NCI-H1930 (cell line): ENCODE results near the gene SIRT2.
A peak's percentile ranks its signal among the peaks of the same experiment; 100 is the strongest.
"Not testable (repeated sequence)": the region's sequence is repeated elsewhere in the genome, so short reads cannot be mapped to it uniquely, and the experiment has no call there.

Source experiments
- DNase-seq, 2 experiments: peaks; one replicate each; lab custom pipeline; 2025; lab: John Stamatoyannopoulos, UW

Gene SIRT2

DNA sequence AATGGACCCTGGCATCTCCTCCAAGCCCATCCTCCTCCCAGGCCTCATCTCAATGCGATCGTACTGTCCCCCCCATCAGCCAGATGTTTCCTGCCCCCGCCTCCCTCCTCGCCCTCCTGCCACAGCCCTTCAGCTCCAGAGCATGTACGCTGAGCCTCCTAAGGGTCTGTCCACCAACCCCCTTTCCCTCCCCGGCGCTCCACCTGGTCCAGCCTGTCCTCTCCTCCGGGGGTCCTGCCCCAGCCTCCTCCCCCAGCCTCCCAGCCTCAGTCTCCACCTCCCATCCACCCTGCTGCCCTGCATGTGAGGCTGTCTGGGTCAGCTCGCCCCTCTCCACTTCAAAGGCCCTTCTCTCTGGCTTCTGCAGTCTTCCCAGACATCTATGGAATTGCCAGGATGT is 4.5 kb downstream of the SIRT2 start:
- DNase-seq: no peak

DNA sequence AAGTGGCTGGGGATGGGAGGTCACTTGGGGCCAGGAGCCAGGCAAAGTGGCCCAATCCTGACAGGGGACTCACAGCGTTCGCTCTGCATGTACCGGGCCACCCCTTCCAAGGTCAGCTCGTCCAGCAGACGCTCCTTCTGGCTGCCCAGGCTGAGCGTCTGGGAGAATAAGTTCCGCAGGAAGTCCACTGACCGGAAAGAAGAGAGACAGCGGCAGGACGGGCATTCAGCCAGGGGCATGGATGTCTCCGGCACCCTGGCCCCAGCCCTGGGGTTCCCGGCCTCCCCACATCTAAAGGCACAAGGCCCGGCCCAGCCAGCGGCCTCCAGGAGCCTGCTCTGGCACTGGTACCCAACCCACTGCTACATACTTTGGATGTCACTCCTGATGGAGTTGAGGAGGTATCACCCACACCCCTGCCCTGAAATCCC is 6.1 kb downstream of the SIRT2 start:
- DNase-seq: no peak

DNA sequence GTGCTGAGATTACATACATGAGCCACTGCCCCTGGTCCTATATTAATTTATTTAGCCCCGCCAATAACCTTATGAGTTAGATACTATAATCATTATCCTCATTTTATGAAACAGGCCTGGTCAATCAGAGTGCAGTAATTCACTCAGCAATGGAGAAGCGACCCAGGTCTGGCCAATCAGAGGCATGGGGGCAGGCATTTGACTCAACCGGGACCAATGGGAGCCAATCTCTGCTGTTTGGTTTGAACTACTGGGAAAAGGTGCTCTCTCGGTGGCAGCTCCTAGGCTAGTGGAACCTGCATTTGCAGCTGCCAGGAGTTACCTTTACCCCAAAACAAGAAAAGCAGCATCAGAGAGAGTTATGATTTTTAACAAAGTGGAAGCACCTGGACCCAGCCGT is 6.6 kb downstream of the SIRT2 start:
- DNase-seq: no peak

DNA sequence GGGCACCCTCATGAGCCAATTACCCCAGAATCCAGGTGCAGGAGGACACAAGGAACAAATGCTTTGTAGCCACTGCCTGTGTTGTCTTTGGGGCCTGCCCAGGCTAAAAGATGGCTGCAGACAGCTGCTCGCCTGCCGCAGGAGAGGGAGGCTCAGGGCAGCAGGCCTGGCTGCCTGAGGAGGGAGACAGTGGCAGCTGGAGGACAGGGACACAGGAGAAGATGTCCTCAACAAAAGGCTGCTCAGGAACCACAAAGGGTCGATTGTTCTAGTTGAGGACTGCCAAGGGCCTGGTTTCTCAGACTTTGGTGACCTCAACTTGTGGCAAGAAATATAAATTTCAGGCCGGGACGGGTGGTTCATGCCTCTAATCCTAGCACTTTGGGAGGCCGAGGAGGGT is 7.6 kb downstream of the SIRT2 start:
- DNase-seq: no peak

DNA sequence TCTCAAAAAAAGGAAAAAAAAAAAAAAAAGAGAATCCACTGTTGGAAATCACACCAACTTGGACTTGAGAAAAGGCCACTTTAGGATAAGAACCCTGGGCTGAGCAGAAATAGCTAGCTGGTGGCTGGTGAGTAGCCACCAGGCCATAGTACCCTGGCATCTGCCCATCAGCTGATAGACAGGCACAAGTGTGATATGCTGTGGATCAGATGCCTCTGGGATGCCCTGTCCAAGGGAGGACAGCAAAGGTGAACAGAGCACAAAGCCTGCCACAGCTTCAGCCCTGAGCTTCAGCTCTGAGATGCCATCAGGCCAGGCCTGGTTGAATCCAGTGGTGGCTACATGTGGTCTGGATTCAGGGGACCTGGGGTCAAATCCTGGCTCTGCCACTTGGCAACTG is 8.7 kb downstream of the SIRT2 start:
- DNase-seq: no peak

DNA sequence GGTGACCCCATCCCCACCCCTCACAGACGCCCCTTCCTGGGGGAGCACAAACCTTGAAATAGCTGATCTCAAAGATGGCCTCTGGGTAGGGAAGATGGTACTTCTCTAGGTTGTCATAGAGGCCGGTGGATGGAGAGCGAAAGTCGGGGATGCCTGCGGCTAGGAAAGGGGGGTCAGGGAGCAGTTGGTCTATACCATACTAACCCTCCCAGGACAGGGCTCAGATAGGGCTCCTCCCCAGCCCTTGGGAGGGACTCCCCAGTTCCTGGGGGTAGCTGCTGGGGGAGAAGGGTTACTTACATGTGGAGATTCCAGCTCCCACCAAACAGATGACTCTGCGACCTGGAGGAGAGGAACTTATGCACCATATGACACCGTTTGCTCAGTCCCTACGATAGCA is 9.6 kb downstream of the SIRT2 start:
- DNase-seq: no peak

DNA sequence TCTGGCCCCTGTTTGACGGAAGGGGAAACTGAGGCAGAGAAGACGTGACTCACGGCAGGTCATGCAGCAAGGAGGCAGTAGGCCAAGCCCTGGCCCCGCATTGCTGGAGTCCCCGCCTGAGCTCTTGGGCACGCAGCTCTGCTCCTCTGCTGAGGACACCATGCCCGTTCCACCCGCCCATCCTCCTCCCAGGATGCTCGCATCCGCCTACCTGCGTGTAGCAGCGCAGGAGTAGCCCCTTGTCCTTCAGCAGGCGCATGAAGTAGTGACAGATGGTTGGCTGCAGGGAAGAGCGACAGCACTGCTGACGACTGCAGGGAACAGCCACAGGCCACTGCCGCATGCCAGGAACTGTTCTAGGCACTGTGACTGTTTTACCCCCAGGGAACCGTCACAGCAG is 10.5 kb downstream of the SIRT2 start:
- DNase-seq: no peak

DNA sequence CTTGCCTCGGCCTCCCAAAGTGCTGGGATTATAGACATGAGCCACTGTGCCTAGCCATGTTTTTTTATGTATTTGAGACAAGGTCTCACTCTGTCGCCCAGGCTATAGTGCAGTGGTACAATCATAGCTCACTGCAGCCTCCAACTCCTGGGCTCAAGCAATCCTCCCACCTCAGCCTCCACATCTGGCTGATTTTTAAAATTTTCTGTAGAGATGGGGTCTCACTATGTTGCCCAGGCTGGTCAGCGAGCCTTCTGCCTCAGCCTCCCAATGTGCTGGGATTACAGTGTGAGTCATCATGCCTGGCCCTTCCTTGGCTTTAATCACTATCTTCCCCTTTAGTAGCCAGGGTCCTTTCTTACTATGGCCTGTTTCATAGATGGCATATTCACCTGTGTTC is 14.7 kb downstream of the SIRT2 start:
- not testable (repeated sequence) for DNase-seq

DNA sequence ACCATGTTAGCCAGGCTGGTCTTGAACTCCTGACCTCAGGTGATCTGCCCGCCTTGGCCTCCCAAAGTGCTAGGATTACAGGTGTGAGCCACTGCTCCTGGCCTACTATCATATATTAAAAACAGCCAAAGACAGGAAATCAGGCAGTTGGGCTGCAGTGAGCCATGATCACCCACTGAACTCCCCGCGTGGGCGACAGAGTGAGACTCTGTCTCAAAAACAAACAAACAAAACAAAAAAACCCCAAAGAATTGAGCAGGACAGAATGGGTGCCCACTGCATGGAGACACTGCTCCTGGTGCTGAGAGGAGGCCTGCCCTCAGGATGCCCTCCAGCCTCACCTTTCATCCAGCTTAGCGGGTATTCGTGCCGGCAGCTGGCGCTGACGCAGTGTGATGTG is 16.1 kb downstream of the SIRT2 start:
- DNase-seq: no peak

DNA sequence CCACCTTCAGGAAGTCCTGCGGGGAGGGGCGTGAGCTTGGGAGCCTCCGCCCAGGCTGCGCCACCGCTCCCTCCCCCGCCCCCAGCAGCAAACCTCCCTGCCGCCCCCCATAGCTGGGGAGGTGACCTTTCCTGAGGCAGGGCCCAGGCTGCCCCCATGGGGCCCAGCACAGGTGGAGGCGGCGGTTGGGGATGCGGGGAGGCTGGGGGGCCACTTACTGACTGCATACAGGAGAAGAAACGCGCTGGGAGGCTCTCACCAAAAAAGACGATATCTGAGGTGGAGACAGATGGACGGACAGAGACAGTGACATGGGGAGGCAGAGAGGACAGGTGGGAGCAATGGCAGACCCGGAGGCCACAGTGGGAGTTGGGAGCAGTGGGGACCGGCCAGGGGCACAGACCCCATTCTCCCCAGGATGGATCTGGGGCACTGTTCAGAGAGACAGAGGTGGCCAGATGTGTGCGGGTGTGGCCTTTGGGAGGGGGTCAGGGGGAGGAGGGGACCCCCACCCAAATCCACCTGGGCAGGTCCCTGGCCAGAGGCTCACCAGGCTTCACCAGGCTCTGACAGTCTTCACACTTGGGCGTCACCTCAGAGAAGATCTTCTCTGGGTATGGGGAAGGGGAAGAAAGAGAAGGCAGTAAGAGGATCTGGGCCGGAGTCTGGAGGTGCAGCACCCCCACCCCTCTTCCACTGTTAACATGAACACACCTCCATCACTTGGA is 18.4 kb downstream of the SIRT2 start:
- no peak for DNase-seq

DNA sequence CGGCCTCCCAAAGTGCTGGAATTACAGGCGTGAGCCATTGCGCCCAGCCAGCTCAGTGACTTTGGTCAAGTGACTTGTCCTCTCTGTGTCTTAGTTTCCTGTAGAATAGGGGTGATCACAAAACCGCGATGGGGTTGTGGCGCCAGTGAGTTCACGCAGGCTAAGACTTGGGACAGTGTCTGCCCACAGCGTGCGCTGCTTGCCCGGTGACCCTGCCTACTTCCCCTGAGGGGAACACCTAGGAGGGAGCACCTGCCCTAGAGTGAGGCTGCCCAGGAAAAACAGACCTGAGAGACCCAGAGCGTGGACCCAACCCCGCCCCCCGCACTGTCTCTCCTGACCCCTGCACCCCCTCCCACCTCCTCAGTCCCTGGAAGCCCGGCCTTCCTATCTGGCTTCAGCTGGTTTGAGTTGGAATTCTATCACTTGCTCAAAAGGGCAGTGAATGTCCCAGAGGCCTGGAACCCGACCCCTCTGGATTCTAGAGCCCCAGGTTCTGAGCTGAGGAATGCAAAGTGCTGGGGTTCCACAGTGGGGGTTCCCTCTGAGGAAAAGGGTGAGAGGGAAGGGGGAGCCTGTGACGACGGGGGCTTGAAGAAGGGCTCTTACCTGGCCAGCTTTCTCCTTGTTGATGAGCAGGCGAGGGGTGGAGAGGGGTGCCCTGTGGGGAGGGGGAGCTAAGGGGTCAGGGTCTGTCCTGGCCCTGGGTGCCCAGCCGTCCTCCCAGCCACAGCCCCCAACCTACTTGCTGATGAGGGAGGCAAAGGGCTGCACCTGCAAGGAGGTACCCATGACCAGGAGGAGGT is 19.1 kb downstream of the SIRT2 start:
- no peak for DNase-seq

DNA sequence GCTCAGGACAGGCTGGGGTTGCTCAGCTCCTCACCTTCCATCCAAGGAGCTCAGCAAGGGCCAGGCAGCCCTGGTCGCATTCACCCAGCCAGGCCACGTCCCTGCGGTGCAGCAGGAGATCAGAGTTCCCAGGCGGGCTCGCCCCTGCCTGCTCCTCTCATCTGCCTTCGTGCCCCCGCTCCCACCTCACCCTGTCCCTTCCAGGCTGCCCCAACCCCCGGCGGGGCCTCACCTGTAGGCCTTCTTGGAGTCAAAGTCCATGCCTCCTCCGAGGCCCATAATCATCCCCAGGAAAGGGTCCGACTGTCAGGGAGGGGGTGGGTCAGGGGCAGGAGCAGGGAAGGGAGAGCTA is 20.0 kb downstream of the SIRT2 start:
- no peak for DNase-seq

DNA sequence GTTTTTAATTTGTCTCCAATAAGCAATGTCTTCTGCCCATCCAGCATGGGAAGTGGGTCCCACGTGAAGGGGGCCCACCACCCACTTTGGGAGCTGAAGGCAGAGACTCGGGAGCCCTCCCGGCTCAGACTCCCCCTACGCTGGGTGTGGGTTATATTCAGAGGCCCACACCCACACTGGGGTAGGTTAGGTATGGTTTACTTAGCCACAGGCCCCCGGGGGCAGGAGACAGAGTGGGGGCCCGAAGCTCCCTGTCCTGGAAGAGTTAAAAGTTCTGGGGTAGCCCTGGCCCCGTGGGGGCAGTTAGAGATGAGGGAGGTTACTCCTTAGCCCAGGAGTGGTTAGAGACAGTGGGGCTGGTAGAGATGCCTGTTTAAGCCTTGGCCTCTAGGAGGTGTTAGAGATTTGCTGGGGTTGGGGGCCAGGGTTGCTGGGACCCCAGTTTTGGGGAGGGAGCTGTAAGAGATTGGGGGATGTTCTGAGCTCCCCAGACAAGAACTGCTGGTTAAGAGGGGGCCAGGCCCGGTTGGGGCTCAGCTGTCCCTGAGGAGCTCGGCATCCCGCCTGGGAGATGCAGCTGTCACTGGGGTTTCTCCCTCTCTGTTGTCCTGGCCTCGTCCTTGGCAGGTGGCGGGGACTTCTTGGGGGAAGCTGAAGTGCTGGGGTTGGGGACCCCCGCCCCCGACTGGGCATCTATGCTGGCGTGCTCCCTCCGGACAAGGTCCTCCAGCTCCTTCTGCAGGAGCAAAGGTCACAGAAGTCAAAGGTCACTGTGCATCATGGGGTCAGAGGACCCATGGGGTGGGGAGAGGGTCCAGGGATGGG is 20.6 kb downstream of the SIRT2 start:
- DNase-seq: no peak

DNA sequence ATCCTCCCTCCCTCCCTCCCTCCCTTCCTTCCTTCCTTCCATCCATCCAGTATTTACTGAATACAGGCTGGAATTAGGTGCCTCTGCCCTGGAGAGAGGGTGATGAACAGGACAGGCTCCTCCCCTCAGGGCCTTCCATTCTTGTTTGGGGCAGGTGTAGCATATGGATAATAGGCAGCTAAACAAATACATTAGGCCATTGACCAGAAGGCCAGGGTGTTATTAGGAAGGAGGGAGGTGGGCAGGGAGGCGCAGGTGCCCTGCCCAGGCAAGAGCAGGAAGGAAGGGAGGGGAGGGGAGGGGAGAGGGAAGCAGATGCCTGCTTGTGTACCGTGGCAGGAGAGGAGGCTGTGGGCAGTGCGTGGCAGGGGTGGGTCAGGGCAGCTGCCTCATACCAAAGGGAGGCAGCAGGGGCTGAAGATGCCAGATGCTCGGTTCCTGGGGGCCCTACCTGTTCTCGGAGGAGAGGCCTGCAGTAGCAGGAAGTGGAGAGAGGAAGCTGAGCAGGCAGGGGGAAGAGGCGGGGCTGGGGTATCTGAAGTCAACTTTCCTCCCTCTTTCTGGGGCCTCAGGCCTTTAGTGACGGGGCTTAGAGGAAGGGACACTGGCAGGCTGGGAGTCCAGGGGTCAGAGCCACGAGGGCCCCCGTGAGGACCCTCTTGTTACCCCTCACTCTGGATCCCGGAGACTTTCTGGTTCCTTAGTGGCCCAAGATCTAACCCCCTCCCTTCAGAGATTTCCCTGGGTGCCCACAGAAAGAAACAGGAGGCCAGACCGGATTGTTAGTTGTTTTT is 21.4 kb downstream of the SIRT2 start, which contains the start of gene RINL:
Gene RINL (minus strand): TSS at position 495 of the 794 bp plus-strand sequence. CDS start 1,533 bp downstream, outside the sequence.
- DNase-seq: peak in 1 of 2 experiments; percentile 80

DNA sequence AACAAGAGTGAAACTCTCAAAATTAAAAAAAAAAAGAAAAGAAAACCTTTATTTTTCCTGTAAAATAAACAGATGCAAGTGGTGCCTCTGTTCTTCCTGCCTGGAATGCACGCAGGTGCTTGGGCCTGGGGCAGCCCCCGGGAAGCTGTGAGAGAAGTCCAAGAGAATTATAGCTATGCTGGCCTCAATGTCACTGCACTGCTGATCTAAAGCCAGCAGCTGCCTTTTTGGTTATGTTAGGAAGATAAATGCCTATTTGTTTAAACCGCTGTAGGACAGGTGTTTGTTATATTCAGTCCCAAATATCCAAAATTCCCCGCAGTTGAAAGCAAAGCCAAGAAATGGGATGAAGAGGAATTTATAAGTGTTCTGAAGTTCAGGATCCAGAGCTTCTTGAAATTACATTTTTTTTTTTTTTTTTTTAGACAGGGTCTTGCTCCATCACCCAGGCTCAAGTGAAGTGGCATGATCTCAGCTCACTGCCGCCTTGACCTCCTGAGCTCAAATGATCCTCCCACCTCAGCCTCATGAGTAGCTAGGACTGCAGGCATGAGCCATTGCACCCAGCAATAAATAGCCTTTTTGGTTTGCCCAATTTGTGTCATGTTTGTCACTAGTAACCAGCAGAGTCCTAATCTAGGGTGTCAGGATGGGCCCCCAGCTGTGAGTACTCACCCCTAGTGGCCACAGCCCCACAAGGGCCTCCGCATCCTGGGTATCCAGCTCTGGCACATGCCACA is 23.6 kb downstream of the SIRT2 start:
- DNase-seq: no peak

DNA sequence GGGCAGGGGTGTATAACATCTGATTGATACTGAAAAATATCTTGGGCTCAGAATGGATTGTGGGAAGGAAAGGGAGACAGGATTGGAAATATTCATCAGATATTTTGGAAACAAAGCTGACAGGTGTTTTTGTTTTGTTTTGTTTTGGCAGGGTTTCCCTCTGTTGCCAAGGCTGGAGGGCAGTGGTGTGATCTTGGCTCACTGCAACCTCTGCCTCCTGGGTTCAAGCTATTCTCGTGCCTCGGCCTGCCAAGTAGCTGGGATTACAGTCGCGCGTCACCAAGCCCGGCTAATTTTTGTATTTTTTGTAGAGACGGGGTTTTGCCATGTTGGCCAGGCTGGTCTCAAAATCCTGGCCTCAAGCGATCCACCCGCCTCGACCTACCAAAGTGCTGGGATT is 26.0 kb downstream of the SIRT2 start:
- DNase-seq: not testable (repeated sequence)

DNA sequence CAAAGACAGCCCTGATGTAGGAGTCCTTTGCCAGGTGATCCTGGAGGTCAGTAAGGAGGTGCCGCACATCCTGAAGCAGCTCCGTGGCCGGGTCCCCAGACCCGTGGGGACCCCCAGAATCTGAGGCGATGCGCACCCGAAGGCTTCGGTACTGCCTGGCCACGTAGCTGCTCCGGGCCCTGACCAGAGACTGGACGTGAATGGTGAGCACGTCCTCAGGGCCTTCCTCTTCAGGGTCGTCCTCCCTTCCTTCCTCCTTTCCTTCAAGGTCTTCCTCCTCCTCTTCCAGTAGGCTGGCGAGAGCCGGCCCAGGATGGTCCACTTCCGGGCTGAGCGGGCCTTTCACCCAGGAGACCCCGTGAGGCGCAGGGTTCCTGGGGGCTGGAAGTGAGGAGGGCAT is 28.8 kb downstream of the SIRT2 start:
- DNase-seq: no peak

DNA sequence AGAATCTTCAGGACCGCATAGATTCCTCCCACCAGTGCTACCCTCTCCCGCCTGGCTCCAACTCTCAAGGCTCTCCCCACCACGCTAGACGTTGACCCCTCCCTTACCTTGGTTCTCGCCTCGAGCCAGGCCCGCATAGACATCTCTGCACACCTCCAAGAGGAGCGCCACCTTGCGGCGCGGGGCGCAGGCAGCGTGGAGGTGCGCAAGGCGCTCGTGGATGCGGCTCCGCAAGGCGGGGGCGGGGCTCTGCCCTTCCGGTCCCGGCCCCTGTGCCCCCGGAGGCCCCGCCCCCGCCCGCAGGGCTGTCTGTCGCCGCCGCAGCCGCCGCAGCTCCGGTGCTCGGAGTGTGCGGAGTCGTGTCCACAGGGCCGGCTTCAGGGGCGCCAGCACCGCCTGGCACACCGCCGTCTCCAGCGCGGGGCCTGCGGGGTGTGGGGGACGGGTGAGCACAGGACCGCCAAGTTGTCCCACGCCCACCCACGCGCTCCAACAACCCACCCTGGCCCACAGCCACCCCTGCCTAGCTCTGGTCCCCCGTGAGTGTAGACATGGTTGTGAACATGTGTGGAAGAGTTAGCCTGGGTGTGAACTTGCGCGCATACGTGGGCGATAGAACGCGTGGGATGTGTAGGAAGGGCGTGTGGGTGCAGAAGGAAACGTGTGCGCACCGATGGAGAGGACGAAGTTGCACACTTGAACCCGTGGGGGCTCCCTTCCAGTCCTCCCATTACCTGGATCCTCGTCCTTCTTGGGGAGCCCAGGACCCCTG is 29.4 kb downstream of the SIRT2 start:
- peak; percentile 85 to 93 for DNase-seq

DNA sequence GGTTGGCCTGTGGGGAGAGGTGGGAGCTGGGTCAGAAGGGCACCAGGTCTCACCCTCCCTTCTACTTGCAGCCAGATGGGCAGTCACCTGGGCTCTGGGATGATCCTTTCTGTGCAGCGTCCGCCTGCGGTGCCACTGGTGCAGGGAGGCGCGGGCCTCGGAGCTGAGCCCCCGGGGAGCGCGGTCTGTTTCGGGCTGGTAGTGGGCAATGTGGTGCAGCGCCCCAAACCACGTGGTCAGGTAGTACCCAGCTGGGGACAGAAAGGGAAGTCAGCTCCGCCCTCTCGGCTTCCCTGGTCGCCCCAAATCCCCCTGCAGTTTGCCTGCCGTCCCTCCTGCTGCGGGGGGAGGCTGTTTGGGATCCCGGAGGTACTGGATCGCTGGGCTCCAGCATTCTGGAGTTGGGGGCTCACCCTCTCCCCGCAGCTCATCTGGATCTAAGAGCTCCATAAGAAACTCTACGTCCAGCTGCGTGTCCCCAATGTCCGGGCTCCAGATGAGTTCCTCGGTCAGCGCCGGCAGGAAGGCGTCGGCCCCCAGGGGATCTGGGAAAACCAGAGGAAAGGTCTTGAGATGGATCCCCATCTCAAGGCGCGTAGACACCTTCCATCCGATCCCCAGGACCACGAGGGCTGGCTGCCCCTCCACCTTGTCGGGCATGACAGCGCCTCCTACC is 30.1 kb downstream of the SIRT2 start:
- no peak for DNase-seq

DNA sequence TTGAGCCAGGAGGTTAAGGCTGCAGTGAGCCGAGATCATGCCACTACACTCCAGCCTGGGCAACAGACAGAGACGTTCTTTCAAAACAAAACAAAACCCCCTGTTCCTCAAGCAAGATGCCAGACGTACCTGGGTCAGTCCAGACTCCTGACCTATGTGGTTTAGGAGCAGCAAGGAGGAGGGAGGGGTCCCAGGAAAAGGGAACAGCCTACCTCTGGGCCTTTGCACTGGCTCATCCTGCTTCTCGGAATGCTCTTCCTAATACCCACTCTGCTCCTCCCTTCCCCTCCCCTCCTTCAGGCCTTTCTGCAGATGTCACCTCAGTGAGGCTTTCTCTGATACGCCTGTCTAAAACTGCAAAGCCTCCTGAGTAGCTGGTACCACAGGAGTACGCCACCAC is 30.9 kb downstream of the SIRT2 start:
- no peak for DNase-seq
